Measurements from ENCODE around the gene NTF4. TPM values are rescaled to one million over a fixed set of nuclear protein-coding genes. Genes with fewer than 3 reads are reported as not detected.

Gene NTF4
- total RNA-seq, 1 donor from 2014 or later: 7.3 TPM

DNA sequence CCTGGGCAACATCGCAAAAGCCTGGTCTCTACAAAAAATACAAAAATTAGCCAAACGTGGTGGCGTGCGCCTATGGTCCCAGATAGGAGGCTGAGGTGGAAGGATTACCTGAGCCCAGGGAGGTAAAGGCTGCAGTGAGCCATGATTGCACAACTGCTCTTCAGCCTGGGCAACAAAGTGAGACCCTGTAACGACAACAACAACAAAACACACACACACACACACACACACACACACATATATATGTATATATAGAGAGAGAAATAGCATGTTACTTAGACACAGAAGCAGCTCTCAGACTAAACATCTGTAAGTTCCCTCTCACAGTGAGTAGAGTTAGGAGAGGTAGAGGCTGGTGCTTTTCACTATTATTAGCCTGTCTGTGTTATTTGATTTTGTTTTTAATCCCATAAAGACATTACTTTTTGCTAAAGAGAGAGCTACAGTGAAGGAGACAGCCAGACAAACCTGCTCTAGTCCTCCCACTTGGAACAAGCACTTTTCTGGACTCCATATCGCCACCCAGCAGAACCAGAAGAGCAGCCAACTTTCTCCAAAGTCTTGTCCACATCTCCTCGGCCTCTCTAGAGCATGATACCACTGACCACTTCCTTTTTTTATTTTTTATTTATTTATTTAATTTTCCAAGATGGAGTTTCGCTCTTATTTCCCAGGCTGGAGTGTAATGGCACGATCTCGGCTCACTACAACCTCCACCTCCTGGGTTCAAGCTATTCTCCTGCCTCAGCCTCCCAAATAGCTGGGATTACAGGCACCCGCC, 46.8 kb upstream of the NTF4 start:
- peaks cover 19% of the 10 kb centered on the region for H3K4me1 Mint-ChIP-seq (ENCODE audit: low read depth, unreplicated experiment)
- no peak overlapping the region for H3K27ac ChIP-seq (ENCODE audit: low read depth, low read length)
- peaks cover 2% of the 10 kb centered on the region for H3K9me3 Mint-ChIP-seq (ENCODE audit: unreplicated experiment)
- no peaks in the 10 kb centered on the region for H3K9me3 ChIP-seq (ENCODE audit: insufficient read depth, low read depth, low read length)
- H3K4me1 ChIP-seq (ENCODE audit: insufficient read depth, low read length): peaks cover 17% of the 10 kb centered on the region
- peak overlapping the region; percentile 1 for H3K4me3 Mint-ChIP-seq (ENCODE audit: unreplicated experiment)
- H3K27me3 ChIP-seq (ENCODE audit: insufficient read depth, low read length): no peaks in the 10 kb centered on the region
- peak overlapping the region; percentile 60 for H3K27ac Mint-ChIP-seq (ENCODE audit: unreplicated experiment)
- no peaks in the 10 kb centered on the region for H3K27me3 Mint-ChIP-seq (ENCODE audit: low read depth, unreplicated experiment)
- peaks cover 48% of the 10 kb centered on the region for H4K20me1 ChIP-seq (ENCODE audit: insufficient read depth, low read length)
- FAIRE-seq: no peak
- peaks cover 24% of the 10 kb centered on the region for H3K36me3 Mint-ChIP-seq (ENCODE audit: low read depth, unreplicated experiment)
- H3K36me3 ChIP-seq (ENCODE audit: insufficient read depth, low read length): peaks cover 16% of the 10 kb centered on the region
- H3K79me2 ChIP-seq (ENCODE audit: insufficient read depth, low read length): peaks cover 8% of the 10 kb centered on the region
- no peak overlapping the region for H3K4me2 ChIP-seq (ENCODE audit: low read length)
- H3K4me3 ChIP-seq (ENCODE audit: insufficient read depth, low read depth, low read length): no peak overlapping the region
- TF ChIP-seq, protein P1, sequence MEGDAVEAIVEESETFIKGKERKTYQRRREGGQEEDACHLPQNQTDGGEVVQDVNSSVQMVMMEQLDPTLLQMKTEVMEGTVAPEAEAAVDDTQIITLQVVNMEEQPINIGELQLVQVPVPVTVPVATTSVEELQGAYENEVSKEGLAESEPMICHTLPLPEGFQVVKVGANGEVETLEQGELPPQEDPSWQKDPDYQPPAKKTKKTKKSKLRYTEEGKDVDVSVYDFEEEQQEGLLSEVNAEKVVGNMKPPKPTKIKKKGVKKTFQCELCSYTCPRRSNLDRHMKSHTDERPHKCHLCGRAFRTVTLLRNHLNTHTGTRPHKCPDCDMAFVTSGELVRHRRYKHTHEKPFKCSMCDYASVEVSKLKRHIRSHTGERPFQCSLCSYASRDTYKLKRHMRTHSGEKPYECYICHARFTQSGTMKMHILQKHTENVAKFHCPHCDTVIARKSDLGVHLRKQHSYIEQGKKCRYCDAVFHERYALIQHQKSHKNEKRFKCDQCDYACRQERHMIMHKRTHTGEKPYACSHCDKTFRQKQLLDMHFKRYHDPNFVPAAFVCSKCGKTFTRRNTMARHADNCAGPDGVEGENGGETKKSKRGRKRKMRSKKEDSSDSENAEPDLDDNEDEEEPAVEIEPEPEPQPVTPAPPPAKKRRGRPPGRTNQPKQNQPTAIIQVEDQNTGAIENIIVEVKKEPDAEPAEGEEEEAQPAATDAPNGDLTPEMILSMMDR (IDR thresholded peaks at IDR 0.05; ENCODE audit: insufficient read depth, low read depth, low read length): no peak
- no peak for TF ChIP-seq EZH2 (IDR thresholded peaks at IDR 0.05; ENCODE audit: insufficient read depth, low read length)
- no peak overlapping the region for H2AFZ ChIP-seq (ENCODE audit: low read depth, low read length)
- DNase-seq (ENCODE audit: low read depth): no peak
- H3K9ac ChIP-seq (ENCODE audit: low read length): no peak overlapping the region

DNA sequence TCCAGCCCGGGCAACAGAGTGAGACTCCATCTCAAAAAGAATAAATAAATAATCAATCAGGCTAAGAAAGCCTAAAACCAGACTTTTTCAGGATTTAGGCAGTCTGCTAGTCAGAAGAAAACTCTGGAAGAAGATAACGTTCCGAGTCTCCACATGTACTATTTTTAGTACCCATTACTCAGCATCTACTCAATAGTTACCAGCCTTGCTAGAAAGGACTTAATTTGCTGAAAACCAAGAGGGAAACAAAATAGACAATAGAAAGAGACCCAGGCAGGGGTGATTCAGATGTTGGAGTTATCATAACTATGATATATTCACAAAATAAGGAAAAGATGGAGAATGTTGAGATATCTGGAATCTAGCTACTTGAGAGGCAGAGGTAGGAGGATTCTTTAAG, 45.9 kb upstream of the NTF4 start:
- peak overlapping the region; percentile 0 for H3K4me2 ChIP-seq (ENCODE audit: low read length)
- FAIRE-seq (no peak), DNase-seq (ENCODE audit: low read depth) (peak; percentile 47)
- peaks cover 56% of the 10 kb centered on the region for H4K20me1 ChIP-seq (ENCODE audit: insufficient read depth, low read length)
- no peaks in the 10 kb centered on the region for H3K27me3 ChIP-seq (ENCODE audit: insufficient read depth, low read length)
- peaks cover 24% of the 10 kb centered on the region for H3K36me3 Mint-ChIP-seq (ENCODE audit: low read depth, unreplicated experiment)
- H3K9me3 ChIP-seq (ENCODE audit: insufficient read depth, low read depth, low read length): no peaks in the 10 kb centered on the region
- peak overlapping the region; percentile 52 for H3K4me3 Mint-ChIP-seq (ENCODE audit: unreplicated experiment)
- TF ChIP-seq, protein P1 (IDR thresholded peaks at IDR 0.05; ENCODE audit: insufficient read depth, low read depth, low read length): no peak
- no peak for TF ChIP-seq EZH2 (IDR thresholded peaks at IDR 0.05; ENCODE audit: insufficient read depth, low read length)
- peaks cover 13% of the 10 kb centered on the region for H3K79me2 ChIP-seq (ENCODE audit: insufficient read depth, low read length)
- peaks cover 2% of the 10 kb centered on the region for H3K9me3 Mint-ChIP-seq (ENCODE audit: unreplicated experiment)
- H3K9ac ChIP-seq (ENCODE audit: low read length): no peak overlapping the region
- H3K4me1 Mint-ChIP-seq (ENCODE audit: low read depth, unreplicated experiment): peaks cover 19% of the 10 kb centered on the region
- peaks cover 17% of the 10 kb centered on the region for H3K4me1 ChIP-seq (ENCODE audit: insufficient read depth, low read length)
- no peak overlapping the region for H3K27ac ChIP-seq (ENCODE audit: low read depth, low read length)
- H3K27ac Mint-ChIP-seq (ENCODE audit: unreplicated experiment): peak overlapping the region; percentile 71
- no peaks in the 10 kb centered on the region for H3K27me3 Mint-ChIP-seq (ENCODE audit: low read depth, unreplicated experiment)
- H3K4me3 ChIP-seq (ENCODE audit: insufficient read depth, low read depth, low read length): no peak overlapping the region
- peaks cover 16% of the 10 kb centered on the region for H3K36me3 ChIP-seq (ENCODE audit: insufficient read depth, low read length)
- no peak overlapping the region for H2AFZ ChIP-seq (ENCODE audit: low read depth, low read length)

All from astrocyte (in vitro differentiated cells and primary cell).